Left colon (tissue), 2 donors: ENCODE data around the gene BMP4. TPM values are rescaled to one million over a fixed set of nuclear protein-coding genes. Genes with fewer than 3 reads are reported as not detected.
A peak's percentile ranks its signal among the peaks of the same experiment; 100 is the strongest.

Experiments used
- ATAC-seq: fragments of 200-7000 bp; cut with Tn5 transposase; one replicate; pipeline ENCODE4 v1.9.1; 2020; ENCODE audit warnings: mild to moderate bottlenecking, moderate library complexity
- DNase-seq, 2 donors: peaks; one replicate each; pipeline ENCODE4 v3.0.0-alpha.2; 2020
- intact Hi-C, 2 donors: fragments of 100-400 bp; cut with DNase I in 1 of 2; cut with micrococcal nuclease in 1 of 2; formaldehyde crosslinking; loops; one replicate each; pipeline versions ENCODE4 v1.11.2 to v1.14.0; 2022; cut with DNase I, micrococcal nuclease
- total RNA-seq, 2 donors: library from RNA; stranded (reverse); fragmentation: NEBNext Ultra II Directional; extraction: Animal tissue kit (Norgen Biotek cat#: 25700); gene quantifications; one replicate each; pipeline ENCODE4 v1.2.1, GENCODE V29; 2021
- donor health status: DM: no; HTN: no; CAD: no.
- donor health status: DM: yes; HTN: yes; CAD: no.

BMP4 gene
- total RNA-seq, 2 donors from 2014 or later: 6.4 to 17.3 TPM

- intact Hi-C loops: loop anchor here in 1 of 2 donors (10.0 kb wide), 1 partner anchor 415 kb away; no protein-coding TSS in a partner anchor
- DNase-seq: no peak
- ATAC-seq: no peak
These were observed 6.4 kb downstream of the BMP4 start for GRCh38 chr14:53950031-53950793.

GRCh38 chr14:53949201-53949600 lies 7.4 kb downstream of the BMP4 start:
- ATAC-seq: no peak
- intact Hi-C loops: no loop called here

GRCh38 chr14:53948205-53948884 lies 8.3 kb downstream of the BMP4 start:
- intact Hi-C loops: no loop called here
- ATAC-seq (no peak), DNase-seq (no peak)

More at GRCh38 chr14:53949201-53949600, 7.4 kb downstream of the BMP4 start:
- no peak for DNase-seq

GRCh38 chr14:53947452-53948204 lies 9.0 kb downstream of the BMP4 start:
- no peak for DNase-seq
- intact Hi-C loops: no loop called here

GRCh38 chr14:53947094-53947445 lies 9.6 kb downstream of the BMP4 start:
- DNase-seq: no peak
- intact Hi-C loops: no loop called here
- ATAC-seq: no peak

More at GRCh38 chr14:53947452-53948204, 9.0 kb downstream of the BMP4 start:
- no peak for ATAC-seq

- intact Hi-C loops: no loop called here
- peak; percentile 52 for ATAC-seq
- DNase-seq: peak in 1 of 2 donors; percentile 19
These were observed 10.1 kb downstream of the BMP4 start for GRCh38 chr14:53946404-53947093.

- ATAC-seq (no peak), DNase-seq (no peak)
- intact Hi-C loops: no loop called here
These were observed 10.6 kb downstream of the BMP4 start for GRCh38 chr14:53946071-53946403.

GRCh38 chr14:53943751-53944083 lies 12.9 kb downstream of the BMP4 start:
- DNase-seq (no peak), ATAC-seq (no peak)
- intact Hi-C loops: no loop called here

- intact Hi-C loops: no loop called here
- DNase-seq: no peak
- ATAC-seq: peak; percentile 82
These were observed 13.5 kb downstream of the BMP4 start for GRCh38 chr14:53942970-53943750.

- intact Hi-C loops: no loop called here
- ATAC-seq (no peak), DNase-seq (no peak)
These were observed 18.3 kb downstream of the BMP4 start for GRCh38 chr14:53938136-53938837.

- ATAC-seq: no peak
- intact Hi-C loops: no loop called here
- DNase-seq: no peak
These were observed 21.7 kb downstream of the BMP4 start for GRCh38 chr14:53934778-53935414.

- ATAC-seq (no peak), DNase-seq (no peak)
- intact Hi-C loops: no loop called here
These were observed 23.7 kb downstream of the BMP4 start for GRCh38 chr14:53932966-53933365.

- peak; percentile 52 for ATAC-seq
- peak in 1 of 2 donors; percentile 43 for DNase-seq
- intact Hi-C loops: no loop called here
These were observed 26.5 kb downstream of the BMP4 start for GRCh38 chr14:53929871-53930715.

- ATAC-seq: no peak
- intact Hi-C loops: no loop called here
- DNase-seq: no peak
These were observed 29.5 kb downstream of the BMP4 start for GRCh38 chr14:53927171-53927570.

- ATAC-seq (no peak), DNase-seq (no peak)
- intact Hi-C loops: no loop called here
These were observed 31.3 kb downstream of the BMP4 start for GRCh38 chr14:53925201-53925766.

GRCh38 chr14:53924753-53925152 lies 31.9 kb downstream of the BMP4 start:
- intact Hi-C loops: no loop called here
- DNase-seq (no peak), ATAC-seq (peak; percentile 73)
